MM.1S (cell line): ENCODE data around the gene HIVEP2.

Experiments
- CTCF ChIP-seq: fragments of 300-600 bp; sonication (generic); IDR thresholded peaks from 2 replicates; pipeline ENCODE4 v1.5.1; 2016; ENCODE audit warnings: antibody characterized with exemption, low read length, mixed read lengths
- EZH2 ChIP-seq: fragments of 300-600 bp; sonication (generic); optimal IDR thresholded peaks from 2 replicates; pipeline ENCODE3; 2017; ENCODE audit warnings: low read depth, mild to moderate bottlenecking, antibody characterized with exemption, low read length, mixed read lengths

GRCh38 chr6:142946181-142946923, 1.4 kb upstream of the HIVEP2 start:
- TF ChIP-seq CTCF, result no peak
- no peak for TF ChIP-seq EZH2
